ENCODE data around the gene EDA.
"Not testable (repeated sequence)": the region's sequence is repeated elsewhere in the genome, so short reads cannot be mapped to it uniquely, and the experiment has no call there.

The EDA gene

GRCh38 chrX:69988955-69989394 lies 373.1 kb downstream of the EDA start:
- no peak for DNase-seq (ENCODE audit: low spot score in 2 of 2)
- no peak for ATAC-seq (replicated peaks; ENCODE audit: extremely low read depth, poor library complexity, severe bottlenecking)
- H3K27me3 Mint-ChIP-seq: no peaks in the 10 kb centered on the region

DNA sequence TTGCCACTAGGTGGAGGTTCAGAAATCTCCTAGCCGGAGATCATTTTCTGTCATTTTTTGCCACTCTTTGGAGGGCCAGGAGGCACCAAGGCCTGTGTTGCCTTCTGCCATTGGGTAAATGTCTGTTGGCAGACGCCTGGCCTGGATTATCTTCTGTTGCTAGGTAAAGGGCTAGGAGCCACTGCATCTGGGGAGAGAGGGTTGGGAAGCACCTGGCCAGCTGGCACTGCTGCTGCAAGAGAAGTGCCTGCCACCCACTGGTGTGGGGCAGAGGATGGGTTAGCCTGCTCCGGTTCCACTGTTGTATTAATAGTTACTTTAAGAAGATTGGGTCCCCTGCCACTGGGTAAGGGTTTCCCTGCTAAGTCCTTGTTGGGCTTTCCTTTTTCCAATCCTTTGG lies 375.8 kb downstream of the EDA start:
- no peaks in the 10 kb centered on the region for H3K9me3 Mint-ChIP-seq
- no peak overlapping the region for H3K27ac Mint-ChIP-seq (ENCODE audit: low read depth)
- no peak overlapping the region for H3K4me3 Mint-ChIP-seq

More at GRCh38 chrX:69988955-69989394, 373.1 kb downstream of the EDA start:
- no peak overlapping the region for H3K27ac Mint-ChIP-seq (ENCODE audit: low read depth)
- no peaks in the 10 kb centered on the region for H3K9me3 Mint-ChIP-seq
- no peaks in the 10 kb centered on the region for H3K4me1 Mint-ChIP-seq
- no peak overlapping the region for H3K4me3 Mint-ChIP-seq
- no peaks in the 10 kb centered on the region for H3K36me3 Mint-ChIP-seq (ENCODE audit: insufficient read depth)

DNA sequence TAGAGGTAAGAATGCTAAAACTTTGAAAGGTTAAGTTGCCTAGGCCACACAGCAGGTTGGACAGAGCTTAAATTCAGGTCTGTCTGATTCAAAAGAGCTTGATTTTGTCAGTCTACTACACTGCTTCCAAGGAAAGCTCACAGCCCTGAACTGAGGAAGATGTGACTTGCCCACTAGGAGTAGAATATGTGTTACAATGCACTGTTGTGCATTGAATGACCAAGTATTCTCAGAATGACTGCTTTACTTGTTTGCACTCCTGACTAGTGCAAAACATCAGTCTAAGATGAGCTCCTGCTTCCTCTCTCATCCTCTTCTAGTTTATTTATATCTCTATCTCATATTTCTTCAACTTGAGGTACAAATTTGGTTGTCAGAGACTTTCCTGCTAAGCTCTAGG lies 377.6 kb downstream of the EDA start:
- Mint-ChIP-seq H3K4me1 (no peaks in the 10 kb centered on the region), H3K27ac (ENCODE audit: low read depth) (no peak overlapping the region), H3K27me3 (peaks cover 10% of the 10 kb centered on the region), H3K9me3 (no peaks in the 10 kb centered on the region), H3K4me3 (no peak overlapping the region), H3K36me3 (ENCODE audit: insufficient read depth) (no peaks in the 10 kb centered on the region)
- DNase-seq (ENCODE audit: low spot score in 2 of 2) (no peak), ATAC-seq (replicated peaks; ENCODE audit: extremely low read depth, poor library complexity, severe bottlenecking) (no peak)

More for the DNA sequence above, 375.8 kb downstream of the EDA start:
- Mint-ChIP-seq H3K36me3 (ENCODE audit: insufficient read depth) (no peaks in the 10 kb centered on the region), H3K27me3 (peaks cover 4% of the 10 kb centered on the region), H3K4me1 (no peaks in the 10 kb centered on the region)
- ATAC-seq (replicated peaks; ENCODE audit: extremely low read depth, poor library complexity, severe bottlenecking) (no peak), DNase-seq (ENCODE audit: low spot score in 2 of 2) (no peak)

DNA sequence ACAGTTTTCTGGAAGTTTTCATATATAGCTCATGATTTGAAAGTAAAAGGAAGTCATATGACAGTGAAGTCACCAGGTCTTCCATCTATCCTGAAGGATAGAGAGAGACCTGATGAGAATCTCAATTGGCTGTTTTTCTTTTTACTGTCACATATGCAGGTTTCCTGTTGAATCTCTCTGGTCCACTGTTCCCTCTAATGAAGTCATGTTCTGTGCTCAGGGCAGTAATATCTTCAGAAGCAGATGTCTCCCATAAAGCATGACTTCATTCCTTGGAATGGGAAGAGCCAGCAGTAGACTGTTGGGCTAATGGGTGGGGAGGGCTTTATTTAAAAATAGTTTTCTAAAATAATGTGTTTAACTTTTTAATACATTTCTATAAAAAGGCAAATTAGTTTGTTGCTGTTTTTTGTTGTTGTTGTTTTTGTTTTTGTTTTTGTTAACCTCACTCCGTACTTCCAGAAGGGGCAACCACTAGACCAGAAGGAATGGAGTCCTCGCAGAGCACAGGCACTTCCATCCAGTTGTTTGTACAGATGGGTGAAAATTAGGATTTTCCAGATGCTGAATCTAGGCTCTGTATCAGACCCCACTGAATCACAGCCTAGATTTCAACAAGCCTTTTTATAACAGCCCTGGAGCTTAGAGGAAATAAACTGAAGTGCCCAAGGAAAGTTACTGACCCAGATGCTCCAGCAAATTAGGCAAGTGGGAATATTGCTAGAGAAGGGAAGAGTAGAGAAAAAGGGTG lies 379.6 kb downstream of the EDA start:
- no peak for ATAC-seq (replicated peaks; ENCODE audit: extremely low read depth, poor library complexity, severe bottlenecking)
- H3K27me3 Mint-ChIP-seq: peaks cover 10% of the 10 kb centered on the region
- no peaks in the 10 kb centered on the region for H3K36me3 Mint-ChIP-seq (ENCODE audit: insufficient read depth)
- DNase-seq (ENCODE audit: low spot score in 2 of 2): no peak
- no peaks in the 10 kb centered on the region for H3K4me1 Mint-ChIP-seq
- no peak overlapping the region for H3K4me3 Mint-ChIP-seq
- H3K27ac Mint-ChIP-seq (ENCODE audit: low read depth): no peak overlapping the region
- no peaks in the 10 kb centered on the region for H3K9me3 Mint-ChIP-seq

GRCh38 chrX:69996113-69996468 lies 380.2 kb downstream of the EDA start:
- peaks cover 10% of the 10 kb centered on the region for H3K27me3 Mint-ChIP-seq
- DNase-seq (ENCODE audit: low spot score in 2 of 2) (no peak), ATAC-seq (replicated peaks; ENCODE audit: extremely low read depth, poor library complexity, severe bottlenecking) (no peak)
- H3K27ac Mint-ChIP-seq (ENCODE audit: low read depth): no peak overlapping the region
- H3K36me3 Mint-ChIP-seq (ENCODE audit: insufficient read depth): no peaks in the 10 kb centered on the region
- H3K4me1 Mint-ChIP-seq: no peaks in the 10 kb centered on the region
- H3K9me3 Mint-ChIP-seq: no peaks in the 10 kb centered on the region
- H3K4me3 Mint-ChIP-seq: no peak overlapping the region

GRCh38 chrX:69998299-69998698 lies 382.4 kb downstream of the EDA start:
- H3K9me3 Mint-ChIP-seq; H3K27ac Mint-ChIP-seq (ENCODE audit: low read depth); ATAC-seq (replicated peaks; ENCODE audit: extremely low read depth, poor library complexity, severe bottlenecking); H3K36me3 Mint-ChIP-seq (ENCODE audit: insufficient read depth); H3K27me3 Mint-ChIP-seq; H3K4me3 Mint-ChIP-seq; DNase-seq (ENCODE audit: low spot score in 2 of 2); H3K4me1 Mint-ChIP-seq: not testable (repeated sequence)

DNA sequence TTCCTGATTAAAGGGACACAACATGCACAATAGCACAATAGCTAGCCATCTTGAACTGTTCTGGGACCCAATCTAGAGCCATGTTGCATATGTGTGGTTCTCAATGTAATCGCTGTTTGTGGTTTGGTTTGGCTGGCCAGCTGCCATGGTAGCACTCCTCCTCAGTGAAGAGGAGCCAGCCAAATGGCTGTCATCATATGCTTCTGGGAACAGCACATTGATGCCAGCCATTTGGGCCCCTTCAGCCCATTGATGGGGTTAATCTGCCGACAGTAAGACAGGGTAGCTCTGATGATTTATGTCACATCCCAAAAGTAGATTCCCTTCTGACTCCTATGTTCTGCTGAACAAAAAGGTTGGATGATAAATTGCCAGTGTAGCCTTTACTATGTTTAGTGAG lies 385.4 kb downstream of the EDA start:
- H3K9me3 Mint-ChIP-seq: no peaks in the 10 kb centered on the region
- H3K4me3 Mint-ChIP-seq: no peak overlapping the region
- DNase-seq (ENCODE audit: low spot score in 2 of 2) (no peak), ATAC-seq (replicated peaks; ENCODE audit: extremely low read depth, poor library complexity, severe bottlenecking) (no peak)
- H3K27ac Mint-ChIP-seq (ENCODE audit: low read depth): no peak overlapping the region
- H3K27me3 Mint-ChIP-seq: peaks cover 10% of the 10 kb centered on the region
- H3K4me1 Mint-ChIP-seq: no peaks in the 10 kb centered on the region
- no peaks in the 10 kb centered on the region for H3K36me3 Mint-ChIP-seq (ENCODE audit: insufficient read depth)

- no peaks in the 10 kb centered on the region for H3K4me1 Mint-ChIP-seq
- no peaks in the 10 kb centered on the region for H3K9me3 Mint-ChIP-seq
- no peak overlapping the region for H3K27ac Mint-ChIP-seq (ENCODE audit: low read depth)
- H3K4me3 Mint-ChIP-seq: no peak overlapping the region
- DNase-seq (ENCODE audit: low spot score in 2 of 2): no peak
- H3K27me3 Mint-ChIP-seq: peaks cover 4% of the 10 kb centered on the region
- no peak for ATAC-seq (replicated peaks; ENCODE audit: extremely low read depth, poor library complexity, severe bottlenecking)
- no peaks in the 10 kb centered on the region for H3K36me3 Mint-ChIP-seq (ENCODE audit: insufficient read depth)
Measured at GRCh38 chrX:70001708-70002341, 385.9 kb downstream of the EDA start.

- no peaks in the 10 kb centered on the region for H3K4me1 Mint-ChIP-seq
- H3K36me3 Mint-ChIP-seq (ENCODE audit: insufficient read depth): no peaks in the 10 kb centered on the region
- ATAC-seq (replicated peaks; ENCODE audit: extremely low read depth, poor library complexity, severe bottlenecking): no peak
- no peaks in the 10 kb centered on the region for H3K9me3 Mint-ChIP-seq
- H3K27me3 Mint-ChIP-seq: peaks cover 16% of the 10 kb centered on the region
- no peak for DNase-seq (ENCODE audit: low spot score in 2 of 2)
- H3K4me3 Mint-ChIP-seq: no peak overlapping the region
- H3K27ac Mint-ChIP-seq (ENCODE audit: low read depth): no peak overlapping the region
Measured at GRCh38 chrX:70007946-70008345, 392.0 kb downstream of the EDA start.

- Mint-ChIP-seq H3K4me1 (no peaks in the 10 kb centered on the region), H3K36me3 (ENCODE audit: insufficient read depth) (no peaks in the 10 kb centered on the region), H3K4me3 (no peak overlapping the region), H3K9me3 (no peaks in the 10 kb centered on the region), H3K27ac (ENCODE audit: low read depth) (no peak overlapping the region), H3K27me3 (peaks cover 16% of the 10 kb centered on the region)
- ATAC-seq (replicated peaks; ENCODE audit: extremely low read depth, poor library complexity, severe bottlenecking) (no peak), DNase-seq (ENCODE audit: low spot score in 2 of 2) (no peak)
Measured at GRCh38 chrX:70009049-70009448, 393.1 kb downstream of the EDA start.

DNA sequence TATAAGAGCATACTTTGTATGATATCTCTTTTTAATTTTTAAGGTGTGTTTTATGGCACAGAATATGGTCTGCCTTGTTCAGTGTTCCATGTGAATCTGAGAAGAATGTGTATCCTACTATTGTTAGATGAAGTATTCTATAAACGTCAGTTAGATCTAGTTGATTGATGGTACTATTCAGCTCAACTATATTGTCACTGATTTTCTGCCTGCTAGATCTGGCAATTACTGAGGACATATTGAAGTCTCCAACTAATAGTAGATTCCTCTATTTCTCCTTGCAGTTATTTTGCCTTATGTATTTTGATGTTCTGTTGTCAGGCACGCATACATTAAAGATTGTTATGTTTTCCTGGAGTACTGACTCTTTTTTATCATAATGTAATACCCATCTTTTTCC lies 394.1 kb downstream of the EDA start:
- Mint-ChIP-seq H3K36me3 (ENCODE audit: insufficient read depth) (no peaks in the 10 kb centered on the region), H3K27me3 (peaks cover 16% of the 10 kb centered on the region), H3K4me1 (no peaks in the 10 kb centered on the region), H3K9me3 (no peaks in the 10 kb centered on the region), H3K4me3 (no peak overlapping the region), H3K27ac (ENCODE audit: low read depth) (no peak overlapping the region)
- no peak for DNase-seq (ENCODE audit: low spot score in 2 of 2)
- no peak for ATAC-seq (replicated peaks; ENCODE audit: extremely low read depth, poor library complexity, severe bottlenecking)

GRCh38 chrX:70012756-70013155 lies 396.8 kb downstream of the EDA start:
- Mint-ChIP-seq H3K27ac (ENCODE audit: low read depth) (no peak overlapping the region), H3K27me3 (peaks cover 16% of the 10 kb centered on the region), H3K4me1 (peaks cover 6% of the 10 kb centered on the region), H3K4me3 (no peak overlapping the region), H3K36me3 (ENCODE audit: insufficient read depth) (no peaks in the 10 kb centered on the region), H3K9me3 (no peaks in the 10 kb centered on the region)
- DNase-seq (ENCODE audit: low spot score in 2 of 2) (no peak), ATAC-seq (replicated peaks; ENCODE audit: extremely low read depth, poor library complexity, severe bottlenecking) (no peak)

Measured in central memory CD8-positive, alpha-beta T cell (primary cell).